UCSD-AML1 (cell line): ENCODE data around the gene MEAK7.
A peak's percentile ranks its signal among the peaks of the same experiment; 100 is the strongest.

Experiments
- DNase-seq: peaks from one replicate; lab custom pipeline; 2025; ENCODE audit not compliant: unreplicated experiment; lab: John Stamatoyannopoulos, UW

Gene MEAK7

DNA sequence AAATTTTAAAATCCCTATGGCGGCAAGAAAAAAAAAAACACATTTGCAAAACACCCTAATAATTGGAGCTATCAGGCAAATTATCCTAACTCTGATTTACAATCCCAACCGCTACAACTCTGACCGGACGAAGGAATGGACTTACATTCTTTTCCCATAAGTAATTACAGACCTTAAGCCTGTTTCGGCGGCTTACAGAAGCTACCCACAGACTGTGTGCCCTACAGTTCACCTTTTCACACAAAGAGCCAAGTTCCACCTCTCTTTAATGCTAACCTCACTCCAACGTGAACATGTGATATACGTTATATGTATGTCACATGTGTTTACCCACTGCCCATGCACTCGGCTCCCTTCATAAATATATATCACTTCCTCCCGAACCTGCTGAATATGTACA, 8.7 kb upstream of the MEAK7 start:
- no peak for DNase-seq

DNA sequence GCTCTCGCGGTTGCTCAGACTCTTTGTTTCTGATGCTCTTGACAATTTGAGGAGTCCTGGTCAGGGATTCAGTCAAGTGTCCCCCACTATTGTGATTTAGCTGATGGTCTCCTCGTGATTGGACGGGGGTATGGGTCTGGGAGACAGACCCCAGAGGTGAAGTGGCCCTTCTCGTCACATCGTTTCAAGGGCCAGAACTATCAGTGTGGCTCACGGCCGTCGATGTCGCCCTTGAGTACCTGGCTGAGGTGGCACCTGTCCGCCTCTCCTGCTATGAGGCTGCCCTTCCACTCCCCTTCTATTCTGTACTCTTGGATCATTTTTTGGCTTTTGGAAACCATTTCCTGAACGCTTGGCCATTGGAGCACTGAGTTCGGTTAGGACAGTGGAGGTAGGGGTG, 7.4 kb upstream of the MEAK7 start:
- no peak for DNase-seq

DNA sequence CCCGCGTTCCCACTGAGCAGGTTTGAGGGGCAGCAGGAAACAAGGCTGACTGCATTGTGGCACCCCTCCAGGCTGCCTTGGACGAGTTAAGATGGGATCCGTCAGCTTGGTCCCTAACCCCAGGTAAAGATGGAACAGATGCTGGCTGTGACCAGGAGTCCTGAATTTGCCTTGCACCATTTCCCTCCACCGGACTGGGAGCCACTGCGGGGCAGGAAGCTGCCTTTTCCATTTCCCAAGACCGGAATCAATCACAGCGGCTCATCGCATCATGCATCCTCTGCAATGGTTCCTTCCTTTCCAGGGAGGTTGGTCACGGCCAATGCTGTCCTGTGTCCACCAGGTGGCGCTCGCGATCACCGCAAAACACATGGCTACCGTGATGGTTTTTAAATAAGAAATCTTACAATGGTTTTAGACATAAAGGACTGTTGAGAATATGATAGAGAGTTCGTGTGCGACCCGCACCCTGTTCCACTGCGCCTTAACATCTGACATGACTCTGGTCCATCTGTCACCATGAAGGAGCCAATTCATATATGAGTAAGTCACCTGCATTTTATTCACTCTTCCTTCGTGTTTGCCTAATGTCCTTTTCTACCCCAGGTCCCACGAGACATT, 6.8 kb upstream of the MEAK7 start:
- DNase-seq = peak; percentile 84

DNA sequence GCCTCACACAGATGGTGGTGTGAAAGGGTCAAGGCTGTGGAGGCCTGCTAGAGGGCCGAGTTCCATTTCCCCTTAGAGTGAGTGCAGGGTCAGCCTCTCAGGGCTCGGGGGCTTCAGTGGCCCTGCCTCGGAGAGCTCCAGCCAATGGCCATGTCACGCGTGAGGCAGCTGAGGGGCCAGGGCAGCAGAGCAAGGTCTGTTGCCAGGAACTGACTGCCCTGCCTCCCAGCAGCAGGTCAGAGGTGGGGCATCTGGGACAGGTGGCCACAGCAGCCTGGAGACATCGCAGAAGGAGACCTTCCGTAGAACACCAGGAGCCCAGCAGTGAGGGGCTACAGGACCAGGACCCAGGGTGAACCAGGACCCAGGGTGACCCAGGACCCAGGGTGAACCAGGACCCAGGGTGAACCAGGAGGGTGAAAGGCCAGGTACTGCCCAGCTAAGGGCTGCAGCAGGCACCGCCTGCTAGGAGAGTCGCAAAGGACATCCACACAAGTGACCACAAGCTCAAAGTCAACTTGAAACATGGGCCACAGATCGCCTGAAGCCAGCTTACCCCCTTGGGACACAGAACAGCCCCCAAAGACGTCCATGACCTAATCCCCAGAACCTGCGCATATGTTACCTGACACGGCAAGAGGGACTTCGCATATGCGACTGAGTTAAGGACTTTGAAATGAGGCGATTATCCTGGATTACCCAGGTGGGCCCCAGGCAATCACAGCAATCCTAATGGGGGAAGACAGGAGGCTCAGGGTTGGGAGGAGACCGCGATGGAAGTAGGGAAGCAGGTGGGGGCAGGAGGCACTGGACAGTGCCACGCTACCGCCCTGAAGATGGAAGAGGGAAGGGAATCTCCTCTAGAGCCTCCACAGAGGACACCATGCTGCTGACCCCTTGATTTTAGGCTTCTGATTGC, 4.8 kb upstream of the MEAK7 start:
- DNase-seq = no peak

DNA sequence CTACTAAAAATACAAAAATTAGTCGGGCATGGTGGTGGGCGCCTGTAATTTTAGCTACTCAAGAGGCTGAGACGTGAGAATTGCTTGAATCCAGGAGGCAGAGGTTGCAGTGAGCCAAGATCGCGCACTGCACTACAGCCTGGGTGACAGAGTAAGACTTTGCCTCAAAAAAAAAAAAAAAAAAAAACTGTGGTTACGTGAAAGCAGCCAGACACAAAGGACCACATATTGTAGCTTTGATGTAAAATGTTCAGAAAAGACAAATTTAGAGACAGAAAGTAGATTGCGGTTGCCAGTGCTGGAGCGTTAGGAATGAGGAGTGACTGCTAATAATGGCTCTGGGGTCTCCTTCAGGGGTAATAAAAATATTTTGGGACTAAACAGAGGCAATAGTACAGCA, 4.0 kb upstream of the MEAK7 start:
- DNase-seq = no peak

GRCh38 chr16:84507011-84507982, 2.8 kb upstream of the MEAK7 start:
- DNase-seq = no peak

- DNase-seq = no peak
Measured at GRCh38 chr16:84505249-84506187, 1.1 kb upstream of the MEAK7 start.

GRCh38 chr16:84503751-84504395, 586 bp downstream of the MEAK7 start:
- DNase-seq = no peak

DNA sequence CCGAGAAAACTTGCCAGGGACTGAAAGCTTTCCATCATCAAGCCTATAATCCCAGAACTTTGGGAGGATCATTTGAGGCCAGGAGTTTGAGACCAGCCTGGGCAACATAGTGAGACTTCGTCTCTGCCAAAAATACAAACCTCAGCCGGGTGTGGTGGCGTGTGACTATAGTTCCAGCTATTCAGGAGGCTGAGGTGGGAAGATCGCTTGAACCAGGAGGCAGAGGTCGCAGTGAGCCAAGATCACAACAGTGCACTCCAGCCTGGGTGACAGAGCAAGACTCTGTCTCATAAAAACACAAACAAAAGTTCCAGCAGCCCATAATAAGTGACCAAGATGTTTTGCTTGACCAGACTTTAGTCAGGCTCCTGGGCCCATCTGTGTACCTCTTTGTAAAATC, 1.9 kb downstream of the MEAK7 start:
- no peak for DNase-seq

DNA sequence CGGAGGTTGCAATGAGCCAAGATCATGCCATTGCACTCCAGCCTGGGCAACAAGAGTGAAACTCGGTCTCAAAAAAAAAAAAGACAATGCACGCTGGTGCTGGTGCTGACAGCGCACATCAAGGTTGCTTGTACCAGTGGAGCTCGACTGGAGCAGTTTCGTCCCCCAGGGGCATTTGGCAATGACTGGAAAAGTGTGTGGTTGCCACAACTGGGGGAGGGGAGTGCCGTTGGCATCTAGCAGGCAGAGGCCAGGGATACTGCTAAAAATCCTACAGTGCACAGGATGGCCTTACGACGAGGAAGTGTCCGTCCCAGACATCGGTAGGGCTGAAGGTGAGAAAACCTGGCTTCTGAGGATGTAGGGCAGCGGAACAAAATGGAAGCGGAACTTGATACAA, 2.4 kb downstream of the MEAK7 start:
- DNase-seq = no peak

GRCh38 chr16:84501077-84501735, 3.3 kb downstream of the MEAK7 start:
- DNase-seq = no peak

GRCh38 chr16:84500531-84500930, 3.9 kb downstream of the MEAK7 start:
- no peak for DNase-seq

DNA sequence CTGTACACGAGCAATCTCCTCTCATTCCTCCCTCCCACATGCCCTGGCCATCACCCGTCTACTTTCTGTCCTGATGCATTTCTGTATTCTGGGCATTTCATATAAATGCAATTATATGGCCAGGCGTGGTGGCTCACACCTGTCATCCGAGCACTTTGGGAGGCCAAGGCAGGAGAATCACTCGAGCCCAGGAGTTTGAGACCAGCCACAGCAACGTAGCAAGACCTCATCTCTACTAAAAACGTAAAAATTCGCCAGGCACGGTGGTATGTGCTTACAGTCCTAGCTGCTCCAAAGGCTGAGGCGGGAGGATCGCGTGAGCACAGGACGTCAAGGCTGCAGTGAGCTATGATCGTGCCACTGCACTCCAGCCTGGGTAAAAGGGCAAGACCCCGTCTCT, 4.8 kb downstream of the MEAK7 start:
- DNase-seq = no peak

GRCh38 chr16:84498859-84499620, 5.4 kb downstream of the MEAK7 start:
- no peak for DNase-seq

- no peak for DNase-seq
Measured at GRCh38 chr16:84498223-84498610, 6.2 kb downstream of the MEAK7 start.

DNA sequence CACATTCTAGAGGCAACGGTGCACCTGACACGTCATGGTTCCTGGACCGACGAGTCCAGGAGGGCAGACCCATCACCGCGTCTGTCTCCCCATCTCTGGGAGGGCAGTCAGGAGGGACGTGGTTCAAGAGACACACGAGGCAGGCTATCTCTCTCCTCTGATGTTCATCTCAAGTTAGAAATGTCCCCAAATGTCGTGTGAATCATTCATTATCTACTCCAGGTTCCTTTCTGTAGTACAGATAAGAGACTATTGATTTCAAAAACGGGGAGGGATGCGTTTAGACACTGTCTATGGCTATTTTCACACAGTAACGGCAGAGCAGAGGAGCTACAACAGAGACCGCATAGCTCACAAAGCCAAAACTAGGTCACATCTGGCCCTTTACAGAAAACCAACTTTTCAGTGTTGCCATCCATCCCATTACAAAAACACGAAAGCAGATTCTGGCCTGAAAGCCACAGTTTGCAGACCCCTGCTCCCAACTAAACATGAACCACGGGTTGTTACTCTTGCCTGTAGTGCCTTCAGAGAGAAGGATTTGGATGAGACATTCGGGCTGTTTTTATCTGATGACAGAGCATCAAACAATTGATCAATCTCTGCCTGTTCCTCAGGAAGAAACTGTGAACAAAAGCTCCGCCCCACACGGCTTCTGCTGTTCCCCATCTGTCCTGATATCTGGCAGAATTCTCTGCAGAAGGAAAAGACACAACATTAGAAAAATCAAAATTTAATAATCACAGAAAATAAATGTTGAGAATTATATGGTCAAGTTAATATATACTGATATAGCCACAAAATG, 6.8 kb downstream of the MEAK7 start:
- DNase-seq = no peak

DNA sequence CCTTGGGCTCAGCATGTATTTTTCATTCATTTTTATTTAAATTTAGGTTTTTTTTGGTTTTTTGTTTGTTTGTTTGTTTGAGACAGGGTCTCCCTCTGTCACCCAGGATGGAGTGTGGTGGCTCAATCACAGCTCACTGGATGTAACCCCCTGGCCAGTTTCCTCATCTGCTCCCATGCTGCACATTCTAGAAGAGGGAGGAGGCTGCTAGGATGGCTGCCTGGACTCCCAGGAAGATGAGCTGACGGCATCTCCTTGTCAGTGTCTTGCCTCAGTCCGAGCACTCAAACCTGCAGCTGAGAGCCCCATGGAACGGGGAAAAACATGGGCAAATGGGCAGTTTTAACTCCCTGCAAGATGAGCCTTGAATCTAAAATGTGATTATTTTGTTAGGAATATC, 7.5 kb downstream of the MEAK7 start:
- DNase-seq = no peak

DNA sequence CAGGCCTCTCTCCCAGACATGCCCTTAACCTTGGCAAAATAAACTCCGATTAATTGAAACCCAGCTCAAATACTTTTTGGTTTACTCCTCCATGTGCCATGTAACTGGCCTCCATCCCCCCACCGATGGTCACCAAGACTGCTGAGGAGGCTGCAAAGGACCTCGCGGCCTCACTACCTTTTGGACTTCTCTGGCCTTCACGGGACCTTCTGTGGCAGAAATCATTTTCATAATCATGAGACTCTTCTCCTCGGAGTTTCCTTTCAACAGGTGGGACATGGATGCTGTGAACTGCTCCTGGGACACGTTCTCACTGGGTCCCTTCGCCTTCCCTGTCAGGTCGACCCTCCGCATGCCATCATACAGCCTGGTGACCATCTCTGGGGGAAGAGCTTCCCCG, 9.0 kb downstream of the MEAK7 start:
- no peak for DNase-seq
